Nephron progenitor cell (in vitro differentiated cells): ENCODE measurements around the gene TMCO4.
"Not testable (repeated sequence)": the region's sequence is repeated elsewhere in the genome, so short reads cannot be mapped to it uniquely, and the experiment has no call there.

Experiments
- DNase-seq: peaks from one replicate; pipeline ENCODE4 v3.0.0; 2021
- H3K27ac Mint-ChIP-seq: 2 replicates; pipeline ENCODE4 v1.8.0; 2021; ENCODE audit warnings: mild to moderate bottlenecking, moderate library complexity, mixed read lengths
- H3K27me3 Mint-ChIP-seq: 2 replicates; pipeline ENCODE4 v1.8.0; 2021; ENCODE audit warnings: mild to moderate bottlenecking, low read depth, mixed read lengths; ENCODE audit not compliant: poor library complexity
- H3K36me3 Mint-ChIP-seq: 2 replicates; pipeline ENCODE4 v1.8.0; 2021; ENCODE audit warnings: low read depth, mixed read lengths
- H3K4me1 Mint-ChIP-seq: 2 replicates; pipeline ENCODE4 v1.8.0; 2021; ENCODE audit warnings: mixed read lengths
- H3K4me3 Mint-ChIP-seq: 2 replicates; pipeline ENCODE4 v1.8.0; 2021; ENCODE audit warnings: mild to moderate bottlenecking, moderate library complexity, mixed read lengths
- H3K9me3 Mint-ChIP-seq: 2 replicates; pipeline ENCODE4 v1.8.0; 2021; ENCODE audit warnings: mild to moderate bottlenecking, moderate library complexity, mixed read lengths
- CTCF ChIP-seq: fragments of 200-600 bp; sonication (generic); IDR thresholded peaks from 2 replicates; pipeline ENCODE4 v1.5.0; 2021; ENCODE audit warnings: antibody characterized with exemption

The TMCO4 gene

GRCh38 chr1:19799230-19800075 is at the start of gene TMCO4:
TMCO4 (minus strand) TSS chr1:19799916; CDS start chr1:19780758, 19,158 bp downstream.
- peak; percentile 52 for DNase-seq
- Mint-ChIP-seq H3K4me3 (peak within 1 kb of the TSS; percentile 82), H3K36me3 (no peaks in the 10 kb centered on the region), H3K27me3 (peaks cover 56% of the 10 kb centered on the region), H3K27ac (no peak within 1 kb of the TSS), H3K4me1 (peaks cover 42% of the 10 kb centered on the region), H3K9me3 (no peaks in the 10 kb centered on the region)
- peak; percentile 11 for TF ChIP-seq CTCF

GRCh38 chr1:19849307-19849706 is 49.6 kb upstream of the TMCO4 start:
- DNase-seq, H3K36me3 Mint-ChIP-seq, H3K4me3 Mint-ChIP-seq, H3K9me3 Mint-ChIP-seq, H3K27ac Mint-ChIP-seq: not testable (repeated sequence)
- peaks cover 47% of the 10 kb centered on the region for H3K4me1 Mint-ChIP-seq
- H3K27me3 Mint-ChIP-seq: peaks cover 21% of the 10 kb centered on the region

- H3K9me3 Mint-ChIP-seq: not testable (repeated sequence)
These were observed 47.6 kb upstream of the TMCO4 start for GRCh38 chr1:19847334-19847733.

GRCh38 chr1:19846338-19846737 is 46.6 kb upstream of the TMCO4 start:
- no peak for DNase-seq
- H3K27me3 Mint-ChIP-seq: peaks cover 17% of the 10 kb centered on the region
- H3K9me3 Mint-ChIP-seq: peaks cover 4% of the 10 kb centered on the region
- H3K4me1 Mint-ChIP-seq: peaks cover 47% of the 10 kb centered on the region
- H3K4me3 Mint-ChIP-seq: no peak overlapping the region
- H3K27ac Mint-ChIP-seq: no peak overlapping the region
- no peaks in the 10 kb centered on the region for H3K36me3 Mint-ChIP-seq
- TF ChIP-seq CTCF: no peak

More at GRCh38 chr1:19847334-19847733, 47.6 kb upstream of the TMCO4 start:
- Mint-ChIP-seq H3K4me1 (peaks cover 47% of the 10 kb centered on the region), H3K27me3 (peaks cover 20% of the 10 kb centered on the region)
- not testable (repeated sequence) for H3K27ac Mint-ChIP-seq, H3K4me3 Mint-ChIP-seq, DNase-seq, H3K36me3 Mint-ChIP-seq

GRCh38 chr1:19845555-19845954 is 45.8 kb upstream of the TMCO4 start:
- H3K9me3 Mint-ChIP-seq: peaks cover 4% of the 10 kb centered on the region
- H3K27me3 Mint-ChIP-seq: peaks cover 13% of the 10 kb centered on the region
- DNase-seq: no peak
- H3K4me3 Mint-ChIP-seq: peak overlapping the region; percentile 50
- TF ChIP-seq CTCF: no peak
- peak overlapping the region; percentile 98 for H3K27ac Mint-ChIP-seq
- H3K36me3 Mint-ChIP-seq: no peaks in the 10 kb centered on the region
- peaks cover 47% of the 10 kb centered on the region for H3K4me1 Mint-ChIP-seq

GRCh38 chr1:19844731-19845495 is 45.2 kb upstream of the TMCO4 start:
- H3K27me3 Mint-ChIP-seq: peaks cover 16% of the 10 kb centered on the region
- no peak for DNase-seq
- TF ChIP-seq CTCF: no peak
- peaks cover 4% of the 10 kb centered on the region for H3K9me3 Mint-ChIP-seq
- H3K27ac Mint-ChIP-seq: peak overlapping the region; percentile 98
- peak overlapping the region; percentile 50 for H3K4me3 Mint-ChIP-seq
- no peaks in the 10 kb centered on the region for H3K36me3 Mint-ChIP-seq
- H3K4me1 Mint-ChIP-seq: peaks cover 42% of the 10 kb centered on the region
